H9 (cell line): ENCODE data around the gene ZNF584. TPM values are rescaled to one million over a fixed set of nuclear protein-coding genes. Genes with fewer than 3 reads are reported as not detected.
A peak's percentile ranks its signal among the peaks of the same experiment; 100 is the strongest.

ENCODE experiments used
- DNase-seq: peaks from one replicate; pipeline ENCODE4 v3.0.0-alpha.2; 2017
- H2AFZ ChIP-seq: one replicate; pipeline ENCODE4 v1.6.1; 2013; ENCODE audit warnings: mild to moderate bottlenecking, low read length, control low read depth, moderate library complexity
- H2AK5ac ChIP-seq: 2 replicates; pipeline ENCODE4 v1.6.1; 2013; ENCODE audit warnings: low read length, control low read depth, mixed read lengths; ENCODE audit not compliant: insufficient read length
- H2BK120ac ChIP-seq: one replicate; pipeline ENCODE4 v1.6.1; 2013; ENCODE audit warnings: low read depth, mild to moderate bottlenecking, low read length, control low read depth, inconsistent platforms; ENCODE audit not compliant: poor library complexity, severe bottlenecking
- H2BK12ac ChIP-seq: 2 replicates; pipeline ENCODE4 v1.6.1; 2013; ENCODE audit warnings: low read length, control low read depth, mixed read lengths, low read depth; ENCODE audit not compliant: insufficient read length
- H2BK15ac ChIP-seq: 2 replicates; pipeline ENCODE4 v1.6.1; 2013; ENCODE audit warnings: low read depth, low read length, control low read depth
- H2BK20ac ChIP-seq: one replicate; pipeline ENCODE4 v1.6.1; 2013; ENCODE audit warnings: low read depth, mild to moderate bottlenecking, low read length, control low read depth, inconsistent platforms; ENCODE audit not compliant: poor library complexity, severe bottlenecking
- H2BK5ac ChIP-seq: 2 replicates; pipeline ENCODE4 v1.6.1; 2013; ENCODE audit warnings: low read length, control low read depth, mixed read lengths; ENCODE audit not compliant: insufficient read length
- H3K14ac ChIP-seq: 2 replicates; pipeline ENCODE4 v1.6.1; 2013; ENCODE audit warnings: low read length, control low read depth; ENCODE audit not compliant: insufficient read depth
- H3K18ac ChIP-seq: 2 replicates; pipeline ENCODE4 v1.6.1; 2013; ENCODE audit warnings: low read depth, mild to moderate bottlenecking, mixed read lengths, low read length, control low read depth; ENCODE audit not compliant: insufficient read length
- H3K23ac ChIP-seq: 2 replicates; pipeline ENCODE4 v1.6.1; 2013; ENCODE audit warnings: low read length, control low read depth, mixed read lengths, low read depth; ENCODE audit not compliant: insufficient read length
- H3K23me2 ChIP-seq: 2 replicates; pipeline ENCODE4 v1.6.1; 2013; ENCODE audit warnings: low read depth, mild to moderate bottlenecking, mixed read lengths, low read length, control low read depth; ENCODE audit not compliant: insufficient read length, poor library complexity, severe bottlenecking
- H3K27ac ChIP-seq: 2 replicates; pipeline ENCODE4 v1.5.1; 2013; ENCODE audit warnings: low read length, control low read depth, mixed read lengths, low read depth; ENCODE audit not compliant: insufficient read length
- H3K27me3 ChIP-seq: 2 replicates; pipeline ENCODE4 v1.6.1; 2013; ENCODE audit warnings: low read length, control low read depth, inconsistent platforms; ENCODE audit not compliant: insufficient read depth
- H3K4ac ChIP-seq: 2 replicates; pipeline ENCODE4 v1.6.1; 2013; ENCODE audit warnings: low read depth, mild to moderate bottlenecking, control low read depth, inconsistent platforms, low read length, moderate library complexity
- H3K4me1 ChIP-seq: 2 replicates; pipeline ENCODE4 v1.6.1; 2013; ENCODE audit warnings: low read length, control low read depth, inconsistent platforms; ENCODE audit not compliant: insufficient read depth
- H3K4me2 ChIP-seq: 2 replicates; pipeline ENCODE4 v1.6.1; 2013; ENCODE audit warnings: low read length, control low read depth, mixed read lengths; ENCODE audit not compliant: insufficient read length, insufficient read depth
- H3K56ac ChIP-seq: 2 replicates; pipeline ENCODE4 v1.6.1; 2013; ENCODE audit warnings: low read depth, mild to moderate bottlenecking, mixed read lengths, low read length, control low read depth; ENCODE audit not compliant: insufficient read length
- H3K79me1 ChIP-seq: 2 replicates; pipeline ENCODE4 v1.6.1; 2013; ENCODE audit warnings: low read depth, mild to moderate bottlenecking, moderate library complexity, low read length, control low read depth, inconsistent platforms; ENCODE audit not compliant: insufficient read depth, poor library complexity, severe bottlenecking
- H3K79me2 ChIP-seq: 2 replicates; pipeline ENCODE4 v1.6.1; 2013; ENCODE audit warnings: low read length, control low read depth, inconsistent platforms; ENCODE audit not compliant: insufficient read depth
- H3K9ac ChIP-seq: 2 replicates; pipeline ENCODE4 v1.6.1; 2013; ENCODE audit warnings: low read length, control low read depth, mixed read lengths; ENCODE audit not compliant: insufficient read length; ENCODE audit errors: extremely low read depth
- H3K9me3 ChIP-seq: one replicate; pipeline ENCODE4 v1.6.1; 2013; ENCODE audit warnings: low read depth, low read length, inconsistent platforms; ENCODE audit not compliant: control insufficient read depth
- H3T11ph ChIP-seq: one replicate; pipeline ENCODE4 v1.6.1; 2013; ENCODE audit warnings: mild to moderate bottlenecking, low read length, control low read depth, inconsistent platforms
- H4K20me1 ChIP-seq: one replicate; pipeline ENCODE4 v1.6.1; 2013; ENCODE audit not compliant: control insufficient read depth, insufficient read length, insufficient read depth
- H4K5ac ChIP-seq: 2 replicates; pipeline ENCODE4 v1.6.1; 2013; ENCODE audit warnings: low read depth, mild to moderate bottlenecking, mixed read lengths, low read length, control low read depth; ENCODE audit not compliant: insufficient read length
- H4K8ac ChIP-seq: replicated peaks from 2 replicates; pipeline ENCODE4 v1.6.1; 2013; ENCODE audit warnings: low read length, control low read depth, mixed read lengths, low read depth; ENCODE audit not compliant: insufficient read length
- H4K91ac ChIP-seq: 2 replicates; pipeline ENCODE4 v1.6.1; 2013; ENCODE audit warnings: low read depth, mild to moderate bottlenecking, moderate library complexity, mixed read lengths, low read length, control low read depth; ENCODE audit not compliant: insufficient read length
- H3K27ac Mint-ChIP-seq, 3 experiments: 2 replicates in 2 of 3; 3 replicates in 1 of 3; pipeline ENCODE4 v1.8.0; 2020 to 2021; ENCODE audit warnings: mixed read lengths in 3 of 3, mild to moderate bottlenecking in 1 of 3, moderate library complexity in 1 of 3
- H3K27me3 Mint-ChIP-seq: 2 replicates; pipeline ENCODE4 v1.8.0; 2021; ENCODE audit warnings: low read depth, mild to moderate bottlenecking, moderate library complexity, mixed read lengths
- H3K36me3 Mint-ChIP-seq, 3 experiments: 2 replicates in 2 of 3; 3 replicates in 1 of 3; pipeline ENCODE4 v1.8.0; 2020 to 2021; ENCODE audit warnings: low read depth in 3 of 3, mixed read lengths in 3 of 3; ENCODE audit not compliant: insufficient read depth in 1 of 3
- H3K4me1 Mint-ChIP-seq, 2 experiments: 2 replicates each; pipeline ENCODE4 v1.8.0; 2020; ENCODE audit warnings: mixed read lengths in 2 of 2
- H3K4me3 Mint-ChIP-seq, 2 experiments: 2 replicates in 1 of 2; 3 replicates in 1 of 2; pipeline ENCODE4 v1.8.0; 2020 to 2021; ENCODE audit warnings: mild to moderate bottlenecking in 2 of 2, mixed read lengths in 2 of 2, moderate library complexity in 1 of 2
- H3K9me3 Mint-ChIP-seq, 2 experiments: 2 replicates in 1 of 2; 3 replicates in 1 of 2; pipeline ENCODE4 v1.8.0; 2020; ENCODE audit warnings: mild to moderate bottlenecking in 2 of 2, mixed read lengths in 2 of 2, moderate library complexity in 1 of 2
- WGBS: extraction: QIAGEN DNeasy Blood & Tissue Kit; methylation state at CpG from one replicate; pipeline ENCODE4 v1.1.7; 2013; ENCODE audit warnings: missing lambda C conversion rate, low lambda C conversion rate, mixed read lengths; ENCODE audit not compliant: insufficient read length; ENCODE audit errors: extremely low coverage; 5-methylcytosine and 5-hydroxymethylcytosine counted together
- total RNA-seq: library from RNA; stranded (reverse); gene quantifications from 2 replicates; pipeline ENCODE4 v1.2.1, GENCODE V29; 2021
- TF ChIP-seq, protein P1 (sequence below): fragments of 200-600 bp; sonication (generic); conservative IDR thresholded peaks from 3 replicates; pipeline ENCODE4 v1.8.0; 2021; ENCODE audit warnings: antibody characterized with exemption, mild to moderate bottlenecking

The ZNF584 gene
- total RNA-seq, 1 experiment from 2014 or later = 7.4 TPM

DNA sequence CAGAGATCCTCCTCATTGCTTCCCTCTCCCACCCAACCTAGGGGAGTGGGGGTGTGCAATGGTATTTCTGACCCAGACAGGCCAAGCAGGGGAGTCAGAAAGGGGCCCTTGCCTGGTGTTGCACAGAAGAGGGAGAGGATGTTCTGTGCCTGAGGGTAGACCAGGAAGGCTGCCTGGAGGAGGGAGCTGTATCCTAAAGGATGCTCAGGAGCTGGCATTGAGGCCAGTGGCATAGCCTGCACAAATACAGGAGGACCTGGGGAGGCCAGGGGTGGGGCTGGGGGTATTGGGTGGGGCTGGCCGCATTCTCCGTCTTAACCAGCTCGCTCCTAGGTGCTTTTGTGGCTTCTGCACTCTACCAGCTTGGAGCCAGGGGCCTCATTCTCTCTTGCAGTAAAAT lies 8.5 kb upstream of the ZNF584 start:
- no peak overlapping the region for H3T11ph ChIP-seq
- H3K4me2 ChIP-seq = peak overlapping the region; percentile 73
- Mint-ChIP-seq H3K9me3 (peaks cover 2% of the 10 kb centered on the region in 2 experiments; a peak in 3 of 5 replicates), H3K36me3 (peaks cover 3 to 4% (median 3%) of the 10 kb centered on the region in 3 experiments; a peak in 5 of 7 replicates), H3K4me1 (peaks cover 12 to 14% of the 10 kb centered on the region in 2 experiments), H3K27ac (peak overlapping the region in 1 of 3 experiments; percentile 28; a peak in 1 of 7 replicates), H3K27me3 (peaks cover 14% of the 10 kb centered on the region), H3K4me3 (peak overlapping the region in 1 of 2 experiments; percentile 94; a peak in 4 of 5 replicates)
- H3K14ac ChIP-seq = no peak overlapping the region
- H4K20me1 ChIP-seq = peaks cover 2% of the 10 kb centered on the region
- H4K91ac ChIP-seq = no peak overlapping the region
- no CpG with 5 or more reads among the region's 3 CpGs for WGBS
- H3K4me1 ChIP-seq = no peaks in the 10 kb centered on the region; the same call in 1 of the 2 replicates
- no peak overlapping the region for H3K4ac ChIP-seq
- H4K8ac ChIP-seq = no peak overlapping the region
- DNase-seq = peak; percentile 12
- no peak overlapping the region for H2BK12ac ChIP-seq
- no peak overlapping the region for H3K56ac ChIP-seq
- no peaks in the 10 kb centered on the region for H3K79me1 ChIP-seq
- H2BK120ac ChIP-seq = no peak overlapping the region
- no peaks in the 10 kb centered on the region for H3K79me2 ChIP-seq
- peaks cover 13% of the 10 kb centered on the region for H3K23me2 ChIP-seq
- H2BK15ac ChIP-seq = no peak overlapping the region
- H2BK20ac ChIP-seq = no peak overlapping the region
- H3K27me3 ChIP-seq = no peaks in the 10 kb centered on the region; the same call in 1 of the 2 replicates
- no peak overlapping the region for H3K9ac ChIP-seq
- no peak overlapping the region for H3K18ac ChIP-seq
- TF ChIP-seq, protein P1, sequence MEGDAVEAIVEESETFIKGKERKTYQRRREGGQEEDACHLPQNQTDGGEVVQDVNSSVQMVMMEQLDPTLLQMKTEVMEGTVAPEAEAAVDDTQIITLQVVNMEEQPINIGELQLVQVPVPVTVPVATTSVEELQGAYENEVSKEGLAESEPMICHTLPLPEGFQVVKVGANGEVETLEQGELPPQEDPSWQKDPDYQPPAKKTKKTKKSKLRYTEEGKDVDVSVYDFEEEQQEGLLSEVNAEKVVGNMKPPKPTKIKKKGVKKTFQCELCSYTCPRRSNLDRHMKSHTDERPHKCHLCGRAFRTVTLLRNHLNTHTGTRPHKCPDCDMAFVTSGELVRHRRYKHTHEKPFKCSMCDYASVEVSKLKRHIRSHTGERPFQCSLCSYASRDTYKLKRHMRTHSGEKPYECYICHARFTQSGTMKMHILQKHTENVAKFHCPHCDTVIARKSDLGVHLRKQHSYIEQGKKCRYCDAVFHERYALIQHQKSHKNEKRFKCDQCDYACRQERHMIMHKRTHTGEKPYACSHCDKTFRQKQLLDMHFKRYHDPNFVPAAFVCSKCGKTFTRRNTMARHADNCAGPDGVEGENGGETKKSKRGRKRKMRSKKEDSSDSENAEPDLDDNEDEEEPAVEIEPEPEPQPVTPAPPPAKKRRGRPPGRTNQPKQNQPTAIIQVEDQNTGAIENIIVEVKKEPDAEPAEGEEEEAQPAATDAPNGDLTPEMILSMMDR = no peak
- no peak overlapping the region for H2AK5ac ChIP-seq
- no peak overlapping the region for H3K27ac ChIP-seq
- no peak overlapping the region for H4K5ac ChIP-seq
- no peak overlapping the region for H3K23ac ChIP-seq
- H2AFZ ChIP-seq = no peak overlapping the region
- no peaks in the 10 kb centered on the region for H3K9me3 ChIP-seq
- H2BK5ac ChIP-seq = no peak overlapping the region
